Sigmoid colon (tissue), 7 donors: ENCODE measurements around the gene TKT. TPM values are rescaled to one million over a fixed set of nuclear protein-coding genes. Genes with fewer than 3 reads are reported as not detected.

Experiments
- DNase-seq: peaks from one replicate; pipeline ENCODE4 v3.0.0-alpha.2; 2019
- H3K27ac ChIP-seq, 4 donors: fragments of 200-600 bp; sonication (generic); one replicate each; pipeline ENCODE4 v1.5.1; 2016 to 2019; ENCODE audit warnings: mild to moderate bottlenecking in 1 of 4
- H3K27me3 ChIP-seq, 3 donors: fragments of 200-600 bp; sonication (generic); one replicate each; pipeline ENCODE4 v1.5.1; 2019; ENCODE audit warnings: mild to moderate bottlenecking in 1 of 3
- H3K36me3 ChIP-seq, 4 donors: fragments of 200-600 bp; sonication (generic); one replicate each; pipeline ENCODE4 v1.5.1; 2016 to 2019
- H3K4me1 ChIP-seq, 4 donors: fragments of 200-600 bp; sonication (generic); one replicate each; pipeline ENCODE4 v1.5.1; 2017 to 2019
- H3K4me3 ChIP-seq, 4 donors: fragments of 200-600 bp; sonication (generic); one replicate each; pipeline ENCODE4 v1.5.1; 2017 to 2019; ENCODE audit warnings: mild to moderate bottlenecking in 2 of 4, moderate library complexity in 1 of 4
- H3K9me3 ChIP-seq, 4 donors: fragments of 200-600 bp in 3 of 4; sonication (generic) in 3 of 4; one replicate each; pipeline versions ENCODE4 v1.5.1 to v1.6.1; 2013 to 2019
- EP300 ChIP-seq, 4 donors: sonication (generic); formaldehyde crosslinking; IDR thresholded peaks; one replicate each; pipeline ENCODE4 v1.6.1; 2017; ENCODE audit warnings: antibody characterized with exemption in 4 of 4
- POLR2A ChIP-seq, 2 donors: fragments of 450-650 bp; IDR thresholded peaks; one replicate each; pipeline ENCODE4 v1.6.1; 2016; ENCODE audit warnings: antibody characterized with exemption in 2 of 2, mild to moderate bottlenecking in 2 of 2, moderate library complexity in 2 of 2
- POLR2AphosphoS5 ChIP-seq, 4 donors: sonication (generic); formaldehyde crosslinking; IDR thresholded peaks; one replicate each; pipeline ENCODE4 v1.6.1; 2017; ENCODE audit warnings: antibody characterized with exemption in 4 of 4
- WGBS, 2 donors: extraction: QIAGEN DNeasy Blood & Tissue Kit; methylation state at CpG; one replicate each; pipeline ENCODE4 v1.1.7; 2013; 5-methylcytosine and 5-hydroxymethylcytosine counted together
- intact Hi-C: fragments of 100-400 bp; cut with DNase I; formaldehyde crosslinking; loops from one replicate; pipeline ENCODE4 v1.15.1; 2023
- polyA plus RNA-seq, 3 donors: library from polyadenylated mRNA; stranded (reverse); fragments of 200-250 nt; gene quantifications; one replicate each; pipeline ENCODE4 v1.2.3, GENCODE V29; 2013
- total RNA-seq, 4 donors: library from RNA; depleted of rRNA; stranded (reverse); fragments of >200 nt; gene quantifications; one replicate each; pipeline ENCODE4 v1.1.0, GENCODE V29; 2016
- TF ChIP-seq, protein P1 (sequence below), 4 experiments: fragments of 450-650 bp in 3 of 4; fragments of 200-600 bp in 1 of 4; IDR thresholded peaks; one replicate each; pipeline ENCODE4 v1.5.1; 2016 to 2019; ENCODE audit warnings: antibody characterized with exemption in 4 of 4, mild to moderate bottlenecking in 3 of 4, moderate library complexity in 2 of 4
- donor health status: healthy with polysubstance abuse.
- donor health status: Bipolar disorder and iron deficiency.
- donor health status: healthy.

The TKT gene
- total and polyA plus RNA-seq, 7 donors = 88.9 to 305 (median 184) TPM

DNA sequence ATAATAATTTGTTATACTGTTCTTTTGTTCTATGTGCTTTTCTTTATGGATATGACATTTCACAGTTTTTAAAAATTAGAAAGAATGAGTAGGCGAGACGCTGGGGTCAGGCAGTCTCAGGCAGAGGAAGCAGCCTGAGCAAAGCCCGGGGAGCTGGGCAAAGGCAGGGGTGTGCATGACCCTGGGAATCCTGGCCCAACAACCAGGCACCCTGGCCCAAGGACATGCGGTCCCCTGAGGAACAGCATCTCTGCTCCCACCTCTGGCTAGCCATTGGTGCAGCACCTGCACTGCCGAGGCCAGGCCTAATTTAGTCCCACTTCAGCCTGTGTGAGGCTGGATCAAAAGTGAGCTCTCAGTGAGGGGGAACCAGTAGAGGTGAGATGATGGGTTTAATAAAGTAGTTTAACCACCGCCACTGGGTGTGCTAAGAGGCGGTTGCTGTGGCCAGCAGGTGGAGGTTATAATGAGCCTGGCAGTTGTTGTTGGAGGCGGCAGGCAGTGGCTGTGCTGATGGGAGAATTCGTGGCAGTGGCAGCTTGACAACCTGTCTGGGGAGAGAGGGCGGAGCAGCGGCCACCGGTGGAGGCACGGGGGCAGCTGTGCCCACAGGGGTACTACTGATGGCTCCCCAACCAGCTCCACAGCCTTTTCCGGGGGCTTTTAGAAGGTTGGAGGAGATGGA is 53.3 kb downstream of the TKT start:
- Histone ChIP-seq H3K4me3 (no peak overlapping the region), H3K9me3 (no peaks in the 10 kb centered on the region), H3K27me3 (no peaks in the 10 kb centered on the region), H3K4me1 (no peaks in the 10 kb centered on the region), H3K36me3 (no peaks in the 10 kb centered on the region), H3K27ac (no peak overlapping the region)
- 62 to 81% methylated on average over 14 of the region's 14 CpGs for WGBS, 2 donors
- no peak for DNase-seq
- no peak for TF ChIP-seq POLR2AphosphoS5 (IDR thresholded peaks at IDR 0.05)
- TF ChIP-seq EP300 (IDR thresholded peaks at IDR 0.05) = no peak
- TF ChIP-seq, protein P1, sequence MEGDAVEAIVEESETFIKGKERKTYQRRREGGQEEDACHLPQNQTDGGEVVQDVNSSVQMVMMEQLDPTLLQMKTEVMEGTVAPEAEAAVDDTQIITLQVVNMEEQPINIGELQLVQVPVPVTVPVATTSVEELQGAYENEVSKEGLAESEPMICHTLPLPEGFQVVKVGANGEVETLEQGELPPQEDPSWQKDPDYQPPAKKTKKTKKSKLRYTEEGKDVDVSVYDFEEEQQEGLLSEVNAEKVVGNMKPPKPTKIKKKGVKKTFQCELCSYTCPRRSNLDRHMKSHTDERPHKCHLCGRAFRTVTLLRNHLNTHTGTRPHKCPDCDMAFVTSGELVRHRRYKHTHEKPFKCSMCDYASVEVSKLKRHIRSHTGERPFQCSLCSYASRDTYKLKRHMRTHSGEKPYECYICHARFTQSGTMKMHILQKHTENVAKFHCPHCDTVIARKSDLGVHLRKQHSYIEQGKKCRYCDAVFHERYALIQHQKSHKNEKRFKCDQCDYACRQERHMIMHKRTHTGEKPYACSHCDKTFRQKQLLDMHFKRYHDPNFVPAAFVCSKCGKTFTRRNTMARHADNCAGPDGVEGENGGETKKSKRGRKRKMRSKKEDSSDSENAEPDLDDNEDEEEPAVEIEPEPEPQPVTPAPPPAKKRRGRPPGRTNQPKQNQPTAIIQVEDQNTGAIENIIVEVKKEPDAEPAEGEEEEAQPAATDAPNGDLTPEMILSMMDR (IDR thresholded peaks at IDR 0.05) = no peak
- no peak for TF ChIP-seq POLR2A (IDR thresholded peaks at IDR 0.05)
- intact Hi-C loops = no loop called here

DNA sequence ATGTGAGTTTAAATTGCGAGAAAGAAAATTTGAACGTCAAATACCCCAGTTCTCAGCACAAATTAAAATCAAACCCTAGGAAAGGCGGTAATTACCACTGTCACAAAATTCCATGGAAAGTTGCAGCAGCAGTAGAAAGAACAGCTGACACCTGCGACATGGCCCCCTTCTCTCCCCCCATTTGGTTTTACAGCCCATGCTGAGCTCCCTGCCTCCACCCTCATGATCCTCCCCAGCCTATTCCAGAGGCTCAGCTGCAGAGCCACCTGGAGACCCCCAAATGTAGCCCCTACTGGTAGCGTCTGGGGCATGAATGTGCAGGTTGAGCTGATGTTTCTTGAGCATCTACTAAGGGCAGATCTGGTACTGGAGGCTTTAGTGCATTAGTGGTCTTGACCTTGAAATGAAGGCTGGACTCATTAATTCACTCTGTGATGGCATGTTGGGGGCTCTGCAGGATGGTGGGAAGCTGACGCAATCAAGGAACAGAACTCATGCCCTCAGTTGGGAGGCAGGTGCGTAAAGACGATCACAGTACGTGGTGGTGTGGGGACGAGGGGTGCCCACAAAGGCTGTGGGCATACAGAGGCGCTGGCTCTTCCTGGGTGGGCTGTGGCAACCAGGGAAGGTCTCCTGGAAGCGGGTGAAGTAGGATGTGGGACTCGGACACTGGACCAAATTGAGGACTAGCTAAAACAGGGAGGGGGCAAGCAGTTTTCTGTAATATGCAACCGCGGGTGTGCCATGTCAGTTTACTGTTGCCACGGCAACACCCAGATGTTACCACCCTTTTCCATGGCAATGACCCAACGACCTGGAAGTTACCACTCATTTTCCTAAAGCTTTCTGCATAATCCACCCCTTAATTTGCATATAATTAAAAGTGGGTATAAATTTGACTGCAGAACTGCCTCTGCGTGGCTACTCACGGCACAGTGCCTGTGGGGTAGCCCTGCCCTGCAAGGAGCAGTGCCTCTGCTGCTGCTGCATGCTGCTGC is 55.0 kb downstream of the TKT start:
- 81 to 88% methylated on average over 19 of the region's 19 CpGs for WGBS, 2 donors
- no peaks in the 10 kb centered on the region for H3K27me3 ChIP-seq
- intact Hi-C loops = no loop called here

DNA sequence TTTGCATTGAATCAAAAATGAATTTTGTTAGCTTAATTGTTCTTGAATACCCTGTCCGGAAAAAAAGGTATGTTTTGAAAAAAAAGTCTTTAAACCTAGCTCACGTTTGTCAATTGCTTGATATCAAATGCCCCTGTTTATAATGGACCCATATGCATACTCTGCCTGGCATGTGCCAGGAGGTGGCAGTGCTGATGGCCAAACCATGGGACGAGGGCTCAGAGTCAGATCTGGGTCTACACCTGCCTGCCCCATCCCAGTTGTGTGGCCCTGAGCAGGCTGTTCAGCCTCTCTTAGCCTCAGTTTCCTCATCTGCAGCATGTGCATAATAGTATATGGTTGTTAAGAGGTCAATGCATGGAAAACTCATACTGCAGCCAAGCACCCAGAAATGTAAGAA is 56.0 kb downstream of the TKT start:
- Histone ChIP-seq H3K4me1 (peaks cover 0 to 8% (median 8%) of the 10 kb centered on the region in 4 donors), H3K9me3 (no peaks in the 10 kb centered on the region), H3K36me3 (no peaks in the 10 kb centered on the region), H3K4me3 (no peak overlapping the region), H3K27ac (no peak overlapping the region), H3K27me3 (no peaks in the 10 kb centered on the region)
- 46 to 73% methylated on average over 3 of the region's 3 CpGs for WGBS, 2 donors
- intact Hi-C loops = no loop called here
- no peak for TF ChIP-seq POLR2AphosphoS5 (IDR thresholded peaks at IDR 0.05)
- TF ChIP-seq, protein P1 (IDR thresholded peaks at IDR 0.05) = no peak
- TF ChIP-seq POLR2A (IDR thresholded peaks at IDR 0.05) = no peak
- no peak for TF ChIP-seq EP300 (IDR thresholded peaks at IDR 0.05)
- no peak for DNase-seq

More for the DNA sequence above, 55.0 kb downstream of the TKT start:
- Histone ChIP-seq H3K36me3 (no peaks in the 10 kb centered on the region), H3K4me3 (no peak overlapping the region), H3K27ac (no peak overlapping the region), H3K4me1 (peaks cover 0 to 5% (median 3%) of the 10 kb centered on the region in 4 donors), H3K9me3 (no peaks in the 10 kb centered on the region)
- no peak for DNase-seq
- no peak for TF ChIP-seq EP300 (IDR thresholded peaks at IDR 0.05)
- no peak for TF ChIP-seq POLR2AphosphoS5 (IDR thresholded peaks at IDR 0.05)
- TF ChIP-seq, protein P1 (IDR thresholded peaks at IDR 0.05) = no peak
- no peak for TF ChIP-seq POLR2A (IDR thresholded peaks at IDR 0.05)

DNA sequence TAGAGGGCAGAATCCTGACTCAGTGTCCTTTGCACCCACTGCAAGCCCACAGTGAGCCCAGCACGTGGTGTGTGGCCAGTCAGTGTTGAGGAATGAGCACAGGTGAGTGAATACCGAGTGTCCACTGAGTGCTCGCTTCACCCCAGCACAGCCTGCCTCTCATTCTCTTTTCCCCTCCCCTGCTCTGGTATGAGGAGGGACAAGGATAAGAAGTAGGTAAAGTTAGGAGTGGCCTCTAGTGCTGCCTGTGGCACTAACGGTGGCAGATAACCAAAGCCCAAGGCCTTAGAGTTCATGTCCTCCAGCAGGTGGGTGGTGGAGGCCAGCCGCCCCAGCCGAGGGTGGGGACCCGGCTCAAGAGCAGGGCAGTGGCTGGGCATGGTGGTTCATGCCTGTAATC is 56.8 kb downstream of the TKT start:
- WGBS, 2 donors = 76 to 85% methylated on average over 7 of the region's 7 CpGs
- no peaks in the 10 kb centered on the region for H3K9me3 ChIP-seq
- no peaks in the 10 kb centered on the region for H3K27me3 ChIP-seq
- H3K27ac ChIP-seq = no peak overlapping the region
- no peak for DNase-seq
- no peaks in the 10 kb centered on the region for H3K36me3 ChIP-seq
- peaks cover 0 to 16% (median 16%) of the 10 kb centered on the region in 4 donors for H3K4me1 ChIP-seq
- intact Hi-C loops = no loop called here
- H3K4me3 ChIP-seq = no peak overlapping the region
- TF ChIP-seq, protein P1 (IDR thresholded peaks at IDR 0.05) = no peak
- TF ChIP-seq EP300 (IDR thresholded peaks at IDR 0.05) (no peak), POLR2A (IDR thresholded peaks at IDR 0.05) (no peak), POLR2AphosphoS5 (IDR thresholded peaks at IDR 0.05) (no peak)
